Keratinocyte (primary cell): Measurements from ENCODE around the gene LDLRAD4. TPM values are rescaled to one million over a fixed set of nuclear protein-coding genes. Genes with fewer than 3 reads are reported as not detected.

Source experiments
- DNase-seq: peaks from one replicate; pipeline ENCODE4 v3.0.0-alpha.2; 2011; ENCODE audit warnings: low read depth, missing footprints, low spot score
- FAIRE-seq: peaks from 2 replicates; lab custom pipeline; 2011; peaks lifted over from hg19 to GRCh38; lab: Jason Lieb, UNC
- H2AFZ ChIP-seq: 2 replicates; pipeline ENCODE4 v1.6.0; 2012; ENCODE audit warnings: low read length, control low read depth, inconsistent platforms; ENCODE audit not compliant: control insufficient read depth
- H3K27ac ChIP-seq: 2 replicates; pipeline ENCODE4 v1.5.1; 2011; ENCODE audit warnings: low read length; ENCODE audit not compliant: control insufficient read depth, insufficient read depth
- H3K27me3 ChIP-seq: 3 replicates; pipeline ENCODE4 v1.6.0; 2011; ENCODE audit warnings: low read length; ENCODE audit not compliant: control insufficient read depth, insufficient read depth; ENCODE audit errors: extremely low read depth
- H3K36me3 ChIP-seq, 2 experiments: 2 replicates in 1 of 2; 3 replicates in 1 of 2; pipeline ENCODE4 v1.5.1; 2011; ENCODE audit warnings: low read length in 2 of 2, mild to moderate bottlenecking in 1 of 2; ENCODE audit not compliant: control insufficient read depth in 2 of 2, insufficient read depth in 2 of 2; ENCODE audit errors: extremely low read depth in 1 of 2
- H3K4me1 ChIP-seq: 3 replicates; pipeline ENCODE4 v1.5.1; 2011; ENCODE audit warnings: low read length; ENCODE audit not compliant: control insufficient read depth, insufficient read depth; ENCODE audit errors: extremely low read depth
- H3K4me2 ChIP-seq: 3 replicates; pipeline ENCODE4 v1.6.0; 2011; ENCODE audit warnings: low read depth, low read length; ENCODE audit not compliant: control insufficient read depth, insufficient read depth; ENCODE audit errors: extremely low read depth
- H3K4me3 ChIP-seq, 3 experiments: fragments of 200-600 bp in 1 of 3; sonication (generic) in 1 of 3; 2 replicates in 2 of 3; 3 replicates in 1 of 3; pipeline ENCODE4 v1.5.1; 2011 to 2016; ENCODE audit warnings: low read length in 3 of 3, mild to moderate bottlenecking in 3 of 3, control low read depth in 2 of 3, inconsistent platforms in 1 of 3, low read depth in 1 of 3, mixed read lengths in 1 of 3, mixed run types in 1 of 3, moderate library complexity in 1 of 3; ENCODE audit not compliant: control insufficient read depth in 2 of 3, insufficient read depth in 2 of 3; ENCODE audit errors: extremely low read depth in 1 of 3
- H3K79me2 ChIP-seq: 2 replicates; pipeline ENCODE4 v1.6.0; 2012; ENCODE audit warnings: low read length; ENCODE audit not compliant: control insufficient read depth, insufficient read depth
- H3K9ac ChIP-seq: 3 replicates; pipeline ENCODE4 v1.6.0; 2011; ENCODE audit warnings: low read length; ENCODE audit not compliant: control insufficient read depth, insufficient read depth; ENCODE audit errors: extremely low read depth
- H3K9me1 ChIP-seq: 3 replicates; pipeline ENCODE4 v1.6.0; 2011; ENCODE audit warnings: low read length; ENCODE audit not compliant: control insufficient read depth, insufficient read depth; ENCODE audit errors: extremely low read depth
- H3K9me3 ChIP-seq: 2 replicates; pipeline ENCODE4 v1.5.1; 2012; ENCODE audit warnings: low read depth, low read length; ENCODE audit not compliant: control insufficient read depth
- H4K20me1 ChIP-seq: 3 replicates; pipeline ENCODE4 v1.6.0; 2011; ENCODE audit warnings: low read length; ENCODE audit not compliant: control insufficient read depth, insufficient read depth; ENCODE audit errors: extremely low read depth
- CTCF ChIP-seq, 3 experiments: IDR thresholded peaks in 1 of 3; conservative IDR thresholded peaks in 1 of 3; optimal IDR thresholded peaks in 1 of 3; 2 replicates in 2 of 3; 3 replicates in 1 of 3; pipeline versions ENCODE3 to v1.5.1; 2011; ENCODE audit warnings: low read length in 3 of 3, mild to moderate bottlenecking in 3 of 3, moderate library complexity in 2 of 3, control low read depth in 1 of 3, inconsistent platforms in 1 of 3; ENCODE audit not compliant: insufficient read depth in 2 of 3; ENCODE audit errors: extremely low read depth in 1 of 3
- EZH2 ChIP-seq: IDR thresholded peaks from one replicate; pipeline ENCODE4 v1.6.1; 2012; ENCODE audit warnings: inconsistent platforms, mild to moderate bottlenecking, low read length, moderate library complexity
- dilution Hi-C: fragments of 300-500 bp; cut with MboI; formaldehyde crosslinking; loops from one replicate; pipeline ENCODE4 v1.7.0; 2020; ENCODE audit warnings: low sequenced_read_pairs; ENCODE audit not compliant: extremely low pct_ligation_motif_present
- polyA plus RNA-seq, 5 experiments: library from polyadenylated mRNA; depleted of rRNA in 3 of 5; stranded (reverse) in 3 of 5; stranded (forward) in 1 of 5; unstranded in 1 of 5; fragments of >200 nt; gene quantifications; 1 replicate in 1 of 5; 2 replicates in 3 of 5; 3 replicates in 1 of 5; pipeline versions ENCODE4 v1.2.1 to v1.2.3, GENCODE V29; 2011 to 2012; ENCODE audit warnings: missing spikeins in 2 of 5, low read depth in 1 of 5, low replicate concordance in 1 of 5

LDLRAD4 gene
- polyA plus RNA-seq, 1 donor (not counting 4 experiments of a cell fraction or from before 2014, with no cell fraction given): not detected

DNA sequence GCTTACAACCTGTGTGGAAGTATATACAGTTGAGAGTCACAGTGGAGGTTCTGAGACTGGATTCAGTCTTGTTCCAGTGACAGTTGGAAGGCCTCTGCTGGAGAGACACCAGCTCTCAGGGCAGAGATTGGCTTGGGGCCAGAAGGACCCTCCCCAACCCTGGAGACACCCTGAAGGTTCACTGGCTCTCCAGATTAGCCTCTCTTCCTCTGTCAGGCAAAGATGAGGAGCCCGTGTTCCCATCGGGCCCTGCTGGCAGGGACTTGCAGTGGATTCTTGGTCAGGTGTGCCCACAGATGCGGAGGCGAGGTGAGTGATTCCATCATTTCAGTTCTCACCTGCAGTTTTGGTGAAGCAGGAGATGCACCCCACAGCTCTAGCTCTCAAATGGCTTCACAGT, 429.2 kb downstream of the LDLRAD4 start:
- TF ChIP-seq CTCF (optimal IDR thresholded peaks at IDR 0.05 in 1 of 3, IDR thresholded peaks at IDR 0.05 in 1 of 3, conservative IDR thresholded peaks at IDR 0.05 in 1 of 3; ENCODE audit: extremely low read depth in 1 of 3, insufficient read depth in 2 of 3, low read length in 3 of 3) (no peak), EZH2 (no peak)
- H3K4me1 ChIP-seq: no peaks in the 10 kb centered on the region
- no peaks in the 10 kb centered on the region for H3K36me3 ChIP-seq
- H3K27ac ChIP-seq: no peak overlapping the region
- H3K79me2 ChIP-seq: no peaks in the 10 kb centered on the region
- H3K4me2 ChIP-seq: no peak overlapping the region
- no peak for FAIRE-seq
- no peaks in the 10 kb centered on the region for H3K27me3 ChIP-seq
- no peaks in the 10 kb centered on the region for H3K9me1 ChIP-seq
- dilution Hi-C loops: loop anchor here (25.0 kb wide), 1 partner anchor 435 kb away; the partner anchor contains the start of gene LDLRAD4
- no peak overlapping the region for H3K4me3 ChIP-seq
- no peaks in the 10 kb centered on the region for H4K20me1 ChIP-seq
- no peak overlapping the region for H2AFZ ChIP-seq
- H3K9ac ChIP-seq: no peak overlapping the region
- H3K9me3 ChIP-seq: no peaks in the 10 kb centered on the region
- DNase-seq: no peak

DNA sequence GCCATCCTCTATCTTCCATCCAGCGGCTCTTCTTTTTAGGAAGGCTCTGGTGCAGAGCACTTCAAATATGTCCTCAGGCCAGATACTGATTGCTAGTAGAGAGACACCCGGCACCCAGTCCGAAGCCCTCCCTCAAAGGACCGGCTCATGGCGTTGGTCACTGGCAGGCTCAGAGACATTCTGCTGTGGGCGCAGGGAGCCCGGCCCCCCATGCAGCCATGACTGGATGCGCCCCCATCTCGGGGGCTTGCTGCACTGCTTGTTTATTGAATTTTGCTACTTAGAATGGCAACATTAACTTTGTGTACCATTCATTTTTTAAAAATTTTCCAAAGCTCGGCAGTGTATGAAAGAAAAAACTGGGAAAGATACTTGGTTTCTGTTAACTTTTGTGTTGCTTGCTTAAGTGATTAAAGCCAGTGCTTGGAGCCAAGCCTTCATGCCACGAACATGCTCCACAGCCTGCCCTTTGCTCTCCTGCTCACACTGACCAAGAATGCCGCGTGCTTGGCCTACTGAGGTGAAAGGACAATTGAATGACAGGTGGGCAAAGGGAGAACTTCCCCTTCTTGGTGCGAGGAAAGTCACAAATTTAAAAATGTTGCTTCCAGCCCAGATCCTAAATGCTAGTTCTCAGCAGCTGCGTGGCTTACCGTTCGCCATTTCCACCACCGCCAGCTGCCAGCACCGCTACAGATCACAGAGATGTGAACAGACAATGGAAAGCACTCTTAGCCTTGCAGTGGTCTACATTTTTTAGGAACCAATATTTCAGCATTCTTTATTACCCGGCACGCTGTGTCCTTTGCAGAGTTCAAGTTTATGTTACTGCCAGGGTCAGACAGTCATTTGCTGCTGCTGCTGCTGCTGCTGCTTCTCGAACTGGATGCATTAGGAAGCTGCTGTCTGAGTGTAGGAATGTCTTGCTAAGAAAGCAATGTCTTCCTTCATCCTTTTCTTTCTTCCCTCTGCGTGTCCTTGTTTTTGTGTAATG, 431.1 kb downstream of the LDLRAD4 start:
- Histone ChIP-seq H3K4me3 (no peak overlapping the region), H2AFZ (no peak overlapping the region), H3K4me1 (no peaks in the 10 kb centered on the region), H3K27me3 (no peaks in the 10 kb centered on the region), H3K27ac (no peak overlapping the region), H4K20me1 (no peaks in the 10 kb centered on the region), H3K9ac (no peak overlapping the region), H3K36me3 (no peaks in the 10 kb centered on the region), H3K9me1 (no peaks in the 10 kb centered on the region), H3K79me2 (no peaks in the 10 kb centered on the region), H3K4me2 (no peak overlapping the region), H3K9me3 (no peaks in the 10 kb centered on the region)
- TF ChIP-seq EZH2 (no peak), CTCF (optimal IDR thresholded peaks at IDR 0.05 in 1 of 3, IDR thresholded peaks at IDR 0.05 in 1 of 3, conservative IDR thresholded peaks at IDR 0.05 in 1 of 3; ENCODE audit: extremely low read depth in 1 of 3, insufficient read depth in 2 of 3, low read length in 3 of 3) (no peak)
- dilution Hi-C loops: loop anchor here (25.0 kb wide), 1 partner anchor 437 kb away; the partner anchor contains the start of gene LDLRAD4
- FAIRE-seq (no peak), DNase-seq (no peak)
